ENCODE results near the gene USP13.

DNA sequence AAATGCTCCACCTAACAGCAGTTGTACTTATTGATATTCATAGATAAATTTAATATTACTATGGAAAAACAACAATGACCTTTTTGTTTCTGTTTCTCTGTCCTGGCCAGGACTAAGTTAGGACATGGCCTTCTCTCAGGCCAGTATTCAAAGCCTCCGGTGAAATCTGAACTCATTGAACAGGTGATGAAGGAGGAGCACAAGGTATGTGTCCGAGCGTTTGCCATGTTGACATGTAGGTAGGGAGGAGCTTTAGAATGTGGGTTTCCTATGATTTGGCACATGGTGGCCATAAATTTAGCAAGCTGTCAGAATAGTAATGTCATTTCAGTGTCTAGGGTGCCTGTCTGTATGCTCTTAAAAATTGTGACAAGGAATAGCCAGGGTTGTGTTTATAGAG is 77.7 kb downstream of the USP13 start:
- TF ChIP-seq CTCF (IDR thresholded peaks at IDR 0.05 in 4 of 5, conservative IDR thresholded peaks at IDR 0.05 in 1 of 5) (no peak), POLR2A (IDR thresholded peaks at IDR 0.05) (peak in 1 of 2 donors; percentile 22)
